Peyer's patch (tissue), 4 donors: ENCODE measurements around the gene ZEB1.

Source experiments
- CTCF ChIP-seq, 6 experiments: fragments of 450-650 bp in 4 of 6; fragments of 200-600 bp in 2 of 6; sonication (generic) in 1 of 6; IDR thresholded peaks; one replicate each; pipeline ENCODE4 v1.5.1; 2017 to 2019; ENCODE audit warnings: antibody characterized with exemption in 6 of 6, mild to moderate bottlenecking in 3 of 6, moderate library complexity in 1 of 6
- POLR2A ChIP-seq, 2 donors: fragments of 450-650 bp; IDR thresholded peaks; one replicate each; pipeline ENCODE4 v1.5.1; 2017; ENCODE audit warnings: antibody characterized with exemption in 2 of 2, mild to moderate bottlenecking in 2 of 2, moderate library complexity in 2 of 2

GRCh38 chr10:31476088-31476487 lies 157.1 kb downstream of the ZEB1 start:
- TF ChIP-seq CTCF (IDR thresholded peaks at IDR 0.05) (no peak), POLR2A (IDR thresholded peaks at IDR 0.05) (no peak)
